HepG2 (cell line): ENCODE results near the gene SOCS1. TPM values are rescaled to one million over a fixed set of nuclear protein-coding genes. Genes with fewer than 3 reads are reported as not detected.

Experiments used
- BRCA1 ChIP-seq: sonication (generic); formaldehyde crosslinking; IDR thresholded peaks from 2 replicates; pipeline ENCODE4 v1.4.0; 2020; ENCODE audit warnings: missing genetic modification reagents
- CCDC6 ChIP-seq: sonication (generic); formaldehyde crosslinking; IDR thresholded peaks from 2 replicates; pipeline ENCODE4 v1.8.1; 2022; ENCODE audit warnings: mild to moderate bottlenecking, missing genetic modification reagents, moderate library complexity
- GMEB1 ChIP-seq: sonication (generic); formaldehyde crosslinking; IDR thresholded peaks from 2 replicates; pipeline ENCODE4 v1.5.1; 2020; ENCODE audit warnings: missing genetic modification reagents, mild to moderate bottlenecking, borderline replicate concordance
- IRF2 ChIP-seq: IDR thresholded peaks from 2 replicates; pipeline ENCODE4 v1.6.1; 2018; ENCODE audit warnings: missing genetic modification reagents, missing compliant biosample characterization
- PITX1 ChIP-seq: sonication (generic); formaldehyde crosslinking; IDR thresholded peaks from 2 replicates; pipeline ENCODE4 v1.5.1; 2020; ENCODE audit warnings: mild to moderate bottlenecking, missing genetic modification reagents
- POGZ ChIP-seq: sonication (generic); formaldehyde crosslinking; IDR thresholded peaks from 2 replicates; pipeline ENCODE4 v1.4.0; 2020; ENCODE audit warnings: mild to moderate bottlenecking, missing genetic modification reagents
- RARA ChIP-seq: IDR thresholded peaks from 2 replicates; pipeline ENCODE4 v1.6.1; 2016; ENCODE audit warnings: missing genetic modification reagents, missing compliant biosample characterization
- SIX4 ChIP-seq: sonication (generic); formaldehyde crosslinking; IDR thresholded peaks from 2 replicates; pipeline ENCODE4 v1.4.0; 2020; ENCODE audit warnings: missing genetic modification reagents
- SOX5 ChIP-seq: IDR thresholded peaks from 2 replicates; pipeline ENCODE4 v1.6.1; 2016; ENCODE audit warnings: borderline replicate concordance
- ZBTB2 ChIP-seq: sonication (generic); formaldehyde crosslinking; IDR thresholded peaks from 2 replicates; pipeline ENCODE4 v1.8.0; 2022; ENCODE audit warnings: low read depth, missing genetic modification reagents
- ZNF235 ChIP-seq: sonication (generic); formaldehyde crosslinking; IDR thresholded peaks from 2 replicates; pipeline ENCODE4 v1.8.1; 2023; ENCODE audit warnings: mild to moderate bottlenecking, missing genetic modification reagents, borderline replicate concordance
- ZNF605 ChIP-seq: sonication (generic); formaldehyde crosslinking; IDR thresholded peaks from 2 replicates; pipeline ENCODE4 v1.8.0; 2022; ENCODE audit warnings: mild to moderate bottlenecking, missing genetic modification reagents
- ZNF816 ChIP-seq: sonication (generic); formaldehyde crosslinking; IDR thresholded peaks from 2 replicates; pipeline ENCODE4 v1.8.0; 2022; ENCODE audit warnings: missing genetic modification reagents, mild to moderate bottlenecking, borderline replicate concordance
- polyA plus RNA-seq, 8 experiments: library from polyadenylated mRNA; depleted of rRNA in 3 of 8; stranded (reverse) in 7 of 8; unstranded in 1 of 8; fragments of >200 nt; fragmentation: Illumina TruSeq in 4 of 8; extraction: Trizol in 4 of 8; gene quantifications; 2 replicates each; pipeline versions ENCODE4 v1.2.1 to v1.2.3, GENCODE V29; 2011 to 2016; ENCODE audit warnings: low read depth in 4 of 8, missing spikeins in 1 of 8, mixed read lengths in 1 of 8; ENCODE audit not compliant: insufficient read depth in 1 of 8
- total RNA-seq, 5 experiments: library from RNA; depleted of rRNA; stranded (reverse); fragments of >200 nt; fragmentation: Illumina TruSeq; extraction: Trizol; gene quantifications; 2 replicates each; pipeline ENCODE4 v1.2.3, GENCODE V29; 2016; ENCODE audit warnings: low read depth in 1 of 5
- TF ChIP-seq, protein P1 (sequence below): sonication (generic); formaldehyde crosslinking; conservative IDR thresholded peaks from 2 replicates; pipeline ENCODE4 v1.8.0; 2022; ENCODE audit warnings: missing genetic modification reagents
- TF ChIP-seq, protein P2 (sequence below): sonication (generic); formaldehyde crosslinking; IDR thresholded peaks from 2 replicates; pipeline ENCODE4 v1.4.0; 2020; ENCODE audit warnings: missing genetic modification reagents
- TF ChIP-seq, protein P3 (sequence below): sonication (generic); formaldehyde crosslinking; IDR thresholded peaks from 2 replicates; pipeline ENCODE4 v1.9.0; 2021; ENCODE audit warnings: missing genetic modification reagents, mild to moderate bottlenecking, borderline replicate concordance
- TF ChIP-seq, protein P4 (sequence below): IDR thresholded peaks from 2 replicates; pipeline ENCODE4 v1.6.1; 2016
- TF ChIP-seq, protein P5 (sequence below): IDR thresholded peaks from 2 replicates; pipeline ENCODE4 v1.6.1; 2016; ENCODE audit warnings: mild to moderate bottlenecking, missing biosample characterization, missing genetic modification reagents

SOCS1 gene
- total and polyA plus RNA-seq, 2 of the 13 experiments (the other 11 are each of a cell fraction or from before 2014, with no cell fraction given) = 5.3 to 6.3 TPM

DNA sequence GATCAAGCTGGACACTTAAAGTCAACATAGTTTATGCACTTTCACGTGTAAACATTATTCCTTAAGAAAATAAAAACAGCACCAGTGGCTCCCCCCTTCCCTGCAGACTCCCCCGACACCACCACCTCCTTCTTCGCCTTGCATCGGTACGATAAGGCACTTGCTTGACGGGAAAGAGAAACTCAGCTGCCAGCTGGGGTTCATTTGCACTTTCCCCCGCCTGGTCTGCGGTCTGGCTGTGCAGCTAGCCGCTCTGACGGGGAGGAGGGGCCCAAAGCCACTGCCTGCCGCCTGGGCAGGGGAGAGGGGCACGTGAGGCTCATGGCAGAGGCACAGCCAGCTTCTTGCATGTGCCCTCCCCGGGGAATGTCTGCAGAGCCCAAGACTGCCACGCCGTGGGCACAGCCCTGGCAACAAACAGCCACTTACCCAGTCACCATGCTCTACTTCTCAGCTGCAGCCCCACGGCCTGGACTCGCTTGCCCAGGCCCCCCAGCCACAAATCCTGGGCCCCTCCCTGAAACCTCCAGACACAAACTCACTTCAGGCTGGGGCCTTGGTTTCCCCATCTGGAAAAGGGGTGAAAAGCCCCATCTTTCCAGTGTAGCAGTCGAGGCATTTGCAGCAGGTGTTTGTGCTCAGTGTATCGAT, 41.6 kb upstream of the SOCS1 start (continued):
- peak; percentile 58 for TF ChIP-seq GMEB1 (CRISPR knock-in tag)
- TF ChIP-seq CCDC6 = peak; percentile 56; the same call in 1 of the 2 replicates
- peak; percentile 54; the same call in 1 of the 2 replicates for TF ChIP-seq SOX5 (CRISPR knock-in tag)
- TF ChIP-seq ZNF235 = peak; percentile 39; the same call in 1 of the 2 replicates
- 0 out of 2 replicates have a peak, but pooled peaks have one; percentile 13 for TF ChIP-seq SIX4 (CRISPR knock-in tag)
- TF ChIP-seq, protein P1, sequence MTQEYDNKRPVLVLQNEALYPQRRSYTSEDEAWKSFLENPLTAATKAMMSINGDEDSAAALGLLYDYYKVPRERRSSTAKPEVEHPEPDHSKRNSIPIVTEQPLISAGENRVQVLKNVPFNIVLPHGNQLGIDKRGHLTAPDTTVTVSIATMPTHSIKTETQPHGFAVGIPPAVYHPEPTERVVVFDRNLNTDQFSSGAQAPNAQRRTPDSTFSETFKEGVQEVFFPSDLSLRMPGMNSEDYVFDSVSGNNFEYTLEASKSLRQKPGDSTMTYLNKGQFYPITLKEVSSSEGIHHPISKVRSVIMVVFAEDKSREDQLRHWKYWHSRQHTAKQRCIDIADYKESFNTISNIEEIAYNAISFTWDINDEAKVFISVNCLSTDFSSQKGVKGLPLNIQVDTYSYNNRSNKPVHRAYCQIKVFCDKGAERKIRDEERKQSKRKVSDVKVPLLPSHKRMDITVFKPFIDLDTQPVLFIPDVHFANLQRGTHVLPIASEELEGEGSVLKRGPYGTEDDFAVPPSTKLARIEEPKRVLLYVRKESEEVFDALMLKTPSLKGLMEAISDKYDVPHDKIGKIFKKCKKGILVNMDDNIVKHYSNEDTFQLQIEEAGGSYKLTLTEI (CRISPR knock-in tag) = no peak
- TF ChIP-seq PITX1 (CRISPR knock-in tag) = peak; percentile 75
- no peak for TF ChIP-seq POGZ (CRISPR knock-in tag)
- TF ChIP-seq ZNF816 = peak; percentile 71; the same call in 1 of the 2 replicates
- peak; percentile 84 for TF ChIP-seq IRF2
- TF ChIP-seq BRCA1 = 0 out of 2 replicates have a peak, but pooled peaks have one; percentile 35
- TF ChIP-seq ZBTB2 (CRISPR knock-in tag) = 0 out of 2 replicates have a peak, but pooled peaks have one; percentile 61
- TF ChIP-seq RARA (CRISPR knock-in tag) = peak; percentile 67
- peak; percentile 80 for TF ChIP-seq ZNF605 (CRISPR knock-in tag)
- TF ChIP-seq, protein P2, sequence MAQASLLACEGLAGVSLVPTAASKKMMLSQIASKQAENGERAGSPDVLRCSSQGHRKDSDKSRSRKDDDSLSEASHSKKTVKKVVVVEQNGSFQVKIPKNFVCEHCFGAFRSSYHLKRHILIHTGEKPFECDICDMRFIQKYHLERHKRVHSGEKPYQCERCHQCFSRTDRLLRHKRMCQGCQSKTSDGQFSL = peak; percentile 68; the same call in 1 of the 2 replicates
- TF ChIP-seq, protein P3, sequence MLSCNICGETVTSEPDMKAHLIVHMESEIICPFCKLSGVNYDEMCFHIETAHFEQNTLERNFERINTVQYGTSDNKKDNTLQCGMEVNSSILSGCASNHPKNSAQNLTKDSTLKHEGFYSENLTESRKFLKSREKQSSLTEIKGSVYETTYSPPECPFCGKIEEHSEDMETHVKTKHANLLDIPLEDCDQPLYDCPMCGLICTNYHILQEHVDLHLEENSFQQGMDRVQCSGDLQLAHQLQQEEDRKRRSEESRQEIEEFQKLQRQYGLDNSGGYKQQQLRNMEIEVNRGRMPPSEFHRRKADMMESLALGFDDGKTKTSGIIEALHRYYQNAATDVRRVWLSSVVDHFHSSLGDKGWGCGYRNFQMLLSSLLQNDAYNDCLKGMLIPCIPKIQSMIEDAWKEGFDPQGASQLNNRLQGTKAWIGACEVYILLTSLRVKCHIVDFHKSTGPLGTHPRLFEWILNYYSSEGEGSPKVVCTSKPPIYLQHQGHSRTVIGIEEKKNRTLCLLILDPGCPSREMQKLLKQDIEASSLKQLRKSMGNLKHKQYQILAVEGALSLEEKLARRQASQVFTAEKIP (CRISPR knock-in tag) = no peak
- TF ChIP-seq, protein P4, sequence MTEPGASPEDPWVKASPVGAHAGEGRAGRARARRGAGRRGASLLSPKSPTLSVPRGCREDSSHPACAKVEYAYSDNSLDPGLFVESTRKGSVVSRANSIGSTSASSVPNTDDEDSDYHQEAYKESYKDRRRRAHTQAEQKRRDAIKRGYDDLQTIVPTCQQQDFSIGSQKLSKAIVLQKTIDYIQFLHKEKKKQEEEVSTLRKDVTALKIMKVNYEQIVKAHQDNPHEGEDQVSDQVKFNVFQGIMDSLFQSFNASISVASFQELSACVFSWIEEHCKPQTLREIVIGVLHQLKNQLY (CRISPR knock-in tag) = peak; percentile 46; the same call in 1 of the 2 replicates
- TF ChIP-seq, protein P5, sequence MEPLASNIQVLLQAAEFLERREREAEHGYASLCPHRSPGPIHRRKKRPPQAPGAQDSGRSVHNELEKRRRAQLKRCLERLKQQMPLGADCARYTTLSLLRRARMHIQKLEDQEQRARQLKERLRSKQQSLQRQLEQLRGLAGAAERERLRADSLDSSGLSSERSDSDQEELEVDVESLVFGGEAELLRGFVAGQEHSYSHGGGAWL = peak; percentile 28; the same call in 1 of the 2 replicates
